GM18858 (cell line): ENCODE measurements around the gene ATP5IF1.

ENCODE experiments used
- ATAC-seq: cut with Tn5 transposase; IDR thresholded peaks from one replicate; pipeline ENCODE4 v1.9.1; 2021; ENCODE audit not compliant: unreplicated experiment

The ATP5IF1 gene

GRCh38 chr1:28264897-28265296 is 29.0 kb downstream of the ATP5IF1 start:
- ATAC-seq: no peak

GRCh38 chr1:28265577-28265976 is 29.7 kb downstream of the ATP5IF1 start:
- no peak for ATAC-seq

- no peak for ATAC-seq
These were observed 31.0 kb downstream of the ATP5IF1 start for GRCh38 chr1:28266920-28267322.

DNA sequence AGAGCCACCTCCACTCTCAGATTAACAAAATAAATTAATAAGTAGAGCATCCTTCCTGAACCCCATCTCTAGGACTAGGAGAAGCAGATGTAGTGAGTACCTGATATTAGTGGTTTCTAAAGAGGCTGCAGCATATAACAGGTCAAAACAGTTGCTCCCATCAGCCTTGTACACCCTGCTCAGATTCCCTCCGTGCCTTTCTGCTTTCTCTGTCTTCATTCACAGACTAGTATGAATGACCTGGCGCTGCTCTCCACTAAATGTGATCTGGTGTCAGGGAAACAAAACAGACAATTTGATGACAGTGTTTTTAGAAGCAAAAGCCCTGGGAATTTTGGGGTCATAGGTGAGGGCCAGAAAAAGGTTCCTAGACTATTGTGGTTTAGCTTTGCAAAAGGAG is 31.7 kb downstream of the ATP5IF1 start:
- ATAC-seq: no peak

GRCh38 chr1:28269529-28269928 is 33.6 kb downstream of the ATP5IF1 start:
- no peak for ATAC-seq

GRCh38 chr1:28272215-28272852 is 36.4 kb downstream of the ATP5IF1 start:
- no peak for ATAC-seq

DNA sequence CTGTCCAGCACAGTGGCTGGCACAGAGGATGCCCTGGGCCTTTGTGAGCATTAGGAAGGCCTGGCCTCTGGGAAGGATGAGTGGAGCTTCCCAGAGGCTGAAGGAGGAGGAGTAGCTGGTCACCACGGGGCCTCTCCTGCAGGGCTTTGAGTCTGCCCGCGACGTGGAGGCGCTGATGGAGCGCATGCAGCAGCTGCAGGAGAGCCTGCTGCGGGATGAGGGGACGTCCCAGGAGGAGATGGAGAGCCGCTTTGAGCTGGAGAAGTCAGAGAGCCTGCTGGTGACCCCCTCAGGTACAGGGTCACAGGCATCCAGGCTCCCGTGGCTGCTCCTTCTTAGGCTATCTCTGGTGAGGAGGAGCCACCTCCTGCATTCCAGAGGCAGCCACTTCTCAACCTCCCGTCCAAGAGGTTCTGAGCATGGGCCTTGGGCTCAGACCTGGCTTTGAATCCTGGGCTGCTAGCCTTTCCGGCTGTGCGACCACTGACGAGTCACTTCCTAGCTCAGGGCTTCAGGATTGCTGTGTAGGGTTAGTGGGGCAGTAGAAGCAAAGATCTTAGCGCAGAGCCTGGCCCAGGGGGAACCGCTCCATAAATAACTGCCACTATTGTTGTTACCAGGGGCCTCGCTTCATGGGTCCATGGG is 37.4 kb downstream of the ATP5IF1 start:
- ATAC-seq: no peak

GRCh38 chr1:28278763-28279162 is 42.8 kb downstream of the ATP5IF1 start:
- no peak for ATAC-seq

DNA sequence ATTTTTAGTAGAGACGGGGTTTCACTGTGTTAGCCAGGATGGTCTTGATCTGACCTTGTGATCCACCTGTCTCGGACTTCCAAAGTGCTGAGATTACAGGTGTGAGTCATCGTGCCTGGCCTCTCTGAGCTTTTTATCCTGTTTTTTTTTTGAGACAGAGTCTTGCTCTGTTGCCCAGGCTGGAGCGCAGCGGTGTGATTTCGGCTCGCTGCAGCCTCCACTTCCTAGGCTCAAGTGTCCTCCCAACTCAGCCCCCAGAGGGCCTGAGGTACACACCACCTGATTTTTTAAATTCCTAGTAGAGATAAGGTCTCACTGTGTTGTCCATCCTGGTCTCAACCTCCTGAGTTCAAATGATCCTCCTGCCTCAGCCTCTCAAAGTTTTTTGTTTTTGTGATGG is 43.8 kb downstream of the ATP5IF1 start:
- no peak for ATAC-seq

DNA sequence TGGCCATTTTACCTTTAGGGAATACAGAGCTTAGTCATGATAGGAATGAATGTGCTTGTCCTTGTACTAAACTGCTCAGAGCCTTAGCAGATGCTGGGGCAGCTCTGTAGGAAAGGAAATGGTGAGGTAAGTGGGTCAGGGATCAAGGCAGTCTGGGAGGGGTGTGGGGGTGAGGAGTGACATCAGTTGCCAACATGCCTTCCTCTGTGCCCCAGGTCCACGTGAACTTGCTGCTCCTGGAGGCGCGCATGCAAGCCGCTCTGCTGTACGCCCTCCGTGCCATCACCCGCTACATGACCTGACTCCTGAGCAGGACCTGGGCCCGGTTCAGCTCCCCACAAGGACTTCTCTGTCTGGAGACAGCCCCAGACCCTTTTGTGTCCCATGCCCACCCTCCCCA is 44.6 kb downstream of the ATP5IF1 start:
- no peak for ATAC-seq

- ATAC-seq: no peak
These were observed 45.1 kb downstream of the ATP5IF1 start for GRCh38 chr1:28280977-28281381.

DNA sequence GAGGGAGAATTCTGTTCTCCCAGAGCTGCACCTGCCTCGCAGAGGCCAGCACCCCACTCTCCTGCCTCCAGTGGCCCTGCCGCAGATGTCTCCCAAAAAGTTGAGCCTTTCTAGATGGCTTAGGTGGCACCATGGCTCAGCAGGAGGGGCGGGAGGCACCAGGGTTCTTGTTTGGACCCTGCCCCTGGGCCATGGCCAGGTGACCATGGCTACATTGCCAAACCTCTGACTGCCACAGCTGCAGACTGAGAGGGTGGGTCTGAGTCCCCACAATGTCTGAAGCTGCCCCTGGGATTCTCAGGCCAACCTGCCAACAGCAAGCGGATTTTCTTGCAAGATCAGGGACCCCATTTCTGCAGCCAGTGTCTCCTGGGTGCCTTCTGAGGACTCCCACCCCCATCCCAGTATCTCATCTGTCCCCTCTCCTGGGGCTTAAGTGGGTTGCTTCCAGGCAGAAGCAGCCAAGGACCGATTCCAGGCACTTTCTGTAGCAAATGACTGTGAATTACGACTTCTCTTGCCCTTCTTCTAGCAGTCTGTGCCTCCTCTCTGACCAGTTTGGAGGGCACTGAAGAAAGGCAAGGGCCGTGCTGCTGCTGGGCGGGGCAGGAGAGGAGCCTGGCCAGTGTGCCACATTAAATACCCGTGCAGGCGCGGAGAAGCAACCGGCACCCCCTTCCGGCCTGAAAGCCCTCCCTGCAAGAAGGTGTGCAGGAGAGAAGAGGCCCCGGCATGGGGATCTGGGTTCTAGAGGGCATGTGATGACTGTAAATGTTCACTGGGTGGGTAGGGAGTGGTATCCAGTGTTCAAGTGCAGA is 45.9 kb downstream of the ATP5IF1 start:
- no peak for ATAC-seq

DNA sequence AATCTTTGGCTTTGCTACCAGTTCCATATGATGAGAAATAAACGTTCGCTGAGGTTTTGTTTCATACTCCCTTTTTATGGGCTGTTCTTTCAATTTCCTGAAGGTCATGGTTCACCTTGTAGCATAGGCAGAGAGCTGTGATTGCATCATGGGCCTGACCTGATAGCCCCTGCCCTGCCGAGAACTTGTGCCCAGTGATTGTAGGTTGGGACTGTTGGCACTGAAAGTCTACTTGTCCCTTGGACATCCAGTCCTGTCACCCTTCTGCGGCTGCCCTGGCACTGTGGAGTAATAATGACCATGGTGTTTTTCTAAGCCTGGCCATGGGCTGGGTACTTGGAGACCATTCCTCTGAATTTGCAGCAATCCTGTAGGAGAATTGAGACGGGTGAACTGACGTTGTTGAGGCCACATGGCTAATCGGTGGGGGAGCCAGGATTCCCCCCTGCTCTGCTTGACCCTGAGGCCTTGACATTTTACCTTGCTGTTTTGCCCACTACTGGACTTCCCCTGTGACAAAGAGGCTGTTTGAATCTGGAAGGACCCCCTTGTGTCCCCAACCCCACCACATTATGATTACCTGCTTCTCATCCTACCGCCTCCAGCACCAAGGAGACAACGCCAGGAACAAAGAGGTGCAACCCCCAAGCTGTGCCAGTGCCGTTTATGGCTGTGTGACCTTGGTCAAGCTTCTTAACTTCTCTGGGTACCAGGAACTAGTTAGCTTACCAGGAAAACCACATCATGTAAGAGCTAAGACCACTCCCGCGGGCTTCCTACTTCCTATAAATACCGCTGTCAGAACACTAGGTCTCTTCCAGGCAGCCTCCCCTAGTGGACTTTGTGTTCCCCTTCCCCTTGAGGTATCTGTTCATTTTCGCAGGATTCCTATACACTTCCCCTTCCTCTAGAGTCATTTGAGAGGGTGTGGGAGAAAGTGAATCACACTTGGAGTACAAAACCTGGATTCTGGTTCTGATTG is 46.8 kb downstream of the ATP5IF1 start:
- ATAC-seq: no peak

- ATAC-seq: no peak
These were observed 50.2 kb downstream of the ATP5IF1 start for GRCh38 chr1:28286111-28286510.
